ENCODE measurements around the gene IQSEC3.

Gene IQSEC3

DNA sequence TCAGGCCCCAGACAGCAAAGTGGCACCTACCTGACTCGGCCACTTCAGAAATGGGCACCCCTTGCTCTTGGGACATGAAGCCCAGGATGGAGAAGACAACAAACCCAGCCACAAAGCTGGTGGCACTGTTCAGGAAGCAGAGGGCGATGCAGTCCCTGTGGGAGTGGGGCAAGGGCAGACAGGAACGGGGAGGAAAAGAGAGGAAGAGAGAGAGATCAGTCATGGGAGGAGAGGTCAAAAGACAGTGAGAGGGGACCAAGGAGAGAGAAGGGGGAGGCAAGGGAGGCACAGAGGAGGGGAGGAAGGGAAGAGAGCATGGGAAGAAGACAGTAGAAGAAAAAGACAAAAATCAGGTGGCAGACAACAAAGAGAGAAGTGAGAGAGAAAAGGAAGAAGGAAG lies 130.8 kb downstream of the IQSEC3 start:
- no peak for DNase-seq (ENCODE audit: low read depth, low spot score)

DNA sequence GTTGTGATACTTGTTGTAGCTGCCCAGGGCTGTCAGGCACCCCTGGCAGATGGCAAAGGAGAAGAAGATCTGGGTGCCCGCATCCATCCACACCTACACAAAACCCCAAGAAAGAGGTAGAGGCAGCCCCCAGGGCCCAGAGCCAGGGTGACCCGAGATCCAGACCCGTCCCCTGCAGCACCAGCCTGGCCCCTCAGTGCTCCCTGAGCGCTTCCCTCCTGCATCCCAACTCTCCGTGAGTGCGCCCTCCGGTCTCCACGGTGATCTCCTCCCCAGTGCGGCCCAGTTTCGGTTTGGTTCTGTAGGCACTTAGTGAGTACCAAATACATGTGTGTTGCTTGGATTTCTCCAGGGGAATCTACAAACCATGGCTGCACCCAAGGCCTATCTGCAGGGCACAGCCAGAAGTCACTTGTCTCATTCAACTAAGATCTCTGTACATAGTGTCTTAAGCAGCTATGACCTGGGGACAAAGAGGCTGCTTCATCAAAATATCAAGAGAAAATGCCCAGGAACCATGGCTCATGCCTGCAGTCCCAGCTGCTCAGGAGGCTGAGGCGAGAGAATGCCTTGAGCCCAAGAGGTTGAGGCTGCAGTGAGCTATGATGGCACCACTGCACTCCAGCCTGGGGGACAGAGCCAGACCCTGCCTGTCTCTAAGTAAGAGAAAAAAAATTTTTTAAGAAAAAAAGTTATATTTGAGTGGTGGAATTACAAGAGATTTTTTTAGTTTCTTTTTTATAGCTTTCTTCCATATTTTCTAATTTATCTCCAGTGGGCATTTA lies 131.5 kb downstream of the IQSEC3 start:
- DNase-seq (ENCODE audit: low read depth, low spot score) = no peak

DNA sequence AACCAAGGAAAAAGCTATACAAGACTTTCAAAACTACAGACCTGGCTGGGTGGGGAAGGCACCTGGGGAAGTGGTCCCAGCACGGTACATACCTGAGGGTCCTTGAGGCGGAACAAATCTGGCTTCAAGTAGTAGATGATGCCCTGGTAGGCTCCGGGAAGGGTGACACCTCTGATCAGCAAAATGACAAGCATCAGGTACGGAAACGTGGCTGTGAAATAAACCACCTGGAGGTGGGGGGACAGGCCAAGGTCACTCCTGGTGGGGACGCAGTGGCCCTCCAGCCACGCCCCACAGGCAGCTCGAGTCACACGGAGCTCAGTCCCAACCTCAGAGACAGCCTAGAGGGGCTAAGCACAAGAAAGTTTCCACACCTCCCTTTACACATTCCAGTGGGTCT lies 132.1 kb downstream of the IQSEC3 start:
- no peak for DNase-seq (ENCODE audit: low read depth, low spot score)

DNA sequence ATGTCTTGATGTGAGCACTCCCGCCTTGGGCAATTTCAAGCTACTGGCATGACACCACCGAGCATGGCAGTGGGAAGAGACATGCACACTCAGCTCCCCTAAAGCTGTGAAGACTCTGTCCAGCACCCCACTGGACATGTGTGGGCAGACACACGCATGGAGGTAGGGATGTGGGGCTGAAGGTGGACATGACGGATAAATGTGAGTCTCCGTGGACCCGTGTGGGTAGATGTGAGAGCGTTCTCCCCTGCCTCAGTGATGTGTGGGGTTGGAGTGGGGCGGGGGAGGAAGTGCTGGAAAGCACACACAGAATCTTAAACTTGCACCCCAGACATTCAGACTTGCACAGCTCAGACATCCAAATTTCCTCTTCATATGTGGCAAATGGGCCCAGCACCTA lies 134.8 kb downstream of the IQSEC3 start:
- no peak for DNase-seq (ENCODE audit: low read depth, low spot score)

DNA sequence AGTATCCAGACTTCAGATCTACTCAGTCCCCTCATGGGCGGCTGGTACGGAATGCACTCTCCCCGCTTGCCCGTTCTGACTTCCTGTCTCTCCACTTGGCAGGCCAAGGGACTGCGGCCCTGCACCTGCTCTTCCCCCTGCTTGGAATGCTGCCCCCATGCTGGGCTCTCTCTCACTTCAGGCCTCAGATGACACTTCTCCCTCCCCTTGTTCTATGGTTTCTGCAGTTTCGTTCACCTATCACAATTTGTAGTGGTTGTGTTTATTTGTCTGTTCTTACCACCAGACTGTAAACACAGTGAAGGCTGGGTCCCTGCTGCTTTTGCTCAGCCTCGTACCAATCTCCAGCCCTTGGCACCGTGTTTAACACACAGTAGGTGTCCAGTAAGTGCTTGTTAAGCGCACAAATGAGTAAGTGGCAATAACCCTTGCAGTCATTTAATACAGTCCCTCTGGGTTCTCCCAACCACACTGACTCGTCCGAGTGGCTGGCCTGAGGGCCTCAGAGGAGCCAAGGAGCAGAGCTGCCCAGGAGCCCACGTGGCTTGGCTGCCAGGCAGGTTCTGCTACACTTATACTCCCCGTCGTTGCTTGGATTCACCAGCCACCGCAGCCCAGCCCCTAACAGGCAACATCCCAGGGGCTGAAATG lies 135.6 kb downstream of the IQSEC3 start:
- DNase-seq (ENCODE audit: low read depth, low spot score) = no peak

DNA sequence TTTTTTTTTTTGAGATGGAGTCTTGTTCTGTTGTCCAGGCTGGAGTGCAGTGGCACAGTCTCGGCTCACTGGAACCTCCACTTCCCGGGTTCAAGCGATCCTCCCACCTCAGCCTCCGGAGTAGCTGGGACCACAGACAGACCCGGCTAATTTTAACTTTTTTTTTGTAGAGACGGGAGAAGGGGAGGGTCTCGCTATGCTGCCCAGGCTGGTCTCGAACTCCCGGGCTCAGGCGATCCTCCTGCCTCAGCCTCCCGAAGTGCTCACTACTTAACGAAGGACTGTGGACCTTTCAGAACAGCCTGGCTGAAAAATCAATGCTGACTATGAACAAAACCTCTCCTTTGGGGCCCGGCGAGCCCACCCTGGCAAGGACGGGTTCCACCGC lies 136.5 kb downstream of the IQSEC3 start:
- no peak for DNase-seq (ENCODE audit: low read depth, low spot score)

DNA sequence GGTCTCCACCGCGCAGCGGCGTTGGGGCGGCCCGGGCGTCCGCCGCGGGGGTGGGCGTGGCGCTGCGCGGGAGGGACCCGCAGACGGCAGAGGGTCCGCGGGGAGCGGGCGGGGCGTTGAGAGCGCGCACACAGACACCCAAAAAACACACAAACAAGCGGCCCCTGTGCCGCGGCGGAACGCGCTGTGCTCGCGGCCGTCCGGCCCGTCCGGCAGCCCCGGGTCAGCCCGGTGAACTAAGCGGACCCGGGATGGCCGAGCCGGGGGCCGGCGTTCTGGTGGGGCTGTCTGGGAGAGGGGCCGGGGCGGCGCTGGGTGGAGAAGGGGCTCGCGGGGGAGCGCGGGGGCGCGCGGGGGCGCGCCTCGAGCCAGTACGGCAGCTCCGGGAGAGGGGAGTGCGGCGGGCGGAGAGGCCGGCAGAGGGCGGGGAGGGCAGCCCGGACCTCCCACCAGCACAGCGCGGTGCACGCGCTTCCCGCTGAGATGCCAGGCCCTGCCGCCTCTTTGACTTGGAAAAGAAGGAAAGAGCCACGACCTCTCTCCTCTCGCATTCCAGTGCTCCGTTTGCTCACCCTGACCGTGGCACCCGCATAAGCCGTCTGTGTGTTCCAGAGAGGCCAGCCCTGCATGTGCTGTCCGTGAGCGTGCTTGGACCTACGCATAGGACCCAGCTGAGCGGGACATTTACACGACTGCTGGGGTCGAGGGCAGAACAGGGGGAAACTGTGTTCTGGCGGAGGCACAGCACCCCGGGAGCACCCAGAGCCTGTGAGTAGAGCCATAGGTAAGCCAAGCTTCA lies 137.1 kb downstream of the IQSEC3 start:
- DNase-seq (ENCODE audit: low read depth, low spot score) = no peak

DNA sequence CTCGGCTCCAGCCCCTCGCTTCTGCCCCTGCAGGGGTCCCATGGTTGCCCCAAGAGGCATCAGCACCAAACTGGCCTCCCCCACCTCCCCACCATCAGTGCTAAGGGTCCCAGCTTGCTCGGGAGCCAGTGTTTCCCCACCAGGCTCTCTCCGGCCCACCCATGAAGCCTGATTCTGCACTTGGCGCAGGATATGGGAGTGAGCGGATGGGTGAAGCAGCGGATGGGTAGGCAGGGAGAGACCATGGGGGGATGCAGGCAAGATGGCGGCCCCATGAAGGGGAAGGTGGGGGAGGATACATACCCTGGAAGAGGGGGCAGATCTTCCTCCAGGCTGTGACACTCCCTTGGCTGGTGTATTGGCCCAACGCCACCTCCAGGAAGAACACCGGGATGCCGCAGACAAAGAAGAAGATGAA lies 137.7 kb downstream of the IQSEC3 start:
- no peak for DNase-seq (ENCODE audit: low read depth, low spot score)

DNA sequence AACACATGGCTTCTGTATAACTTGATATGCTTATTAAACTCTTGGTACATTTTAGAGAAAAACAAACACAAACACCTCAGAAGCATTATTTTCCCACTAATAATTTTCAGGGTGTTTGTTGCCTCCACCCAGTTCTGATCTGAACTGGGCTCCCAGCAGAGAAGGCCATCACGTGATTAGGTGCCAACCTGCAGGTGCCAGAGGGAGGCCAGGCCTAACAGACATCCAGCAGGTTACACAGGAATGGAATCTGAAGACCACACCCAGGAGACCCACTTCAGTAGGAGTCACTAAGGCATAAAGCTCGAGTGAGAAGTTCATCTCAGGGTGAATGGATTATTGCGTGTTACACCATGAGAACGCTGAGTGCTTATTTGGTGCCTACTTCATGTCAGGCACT lies 138.5 kb downstream of the IQSEC3 start:
- DNase-seq (ENCODE audit: low read depth, low spot score) = no peak

DNA sequence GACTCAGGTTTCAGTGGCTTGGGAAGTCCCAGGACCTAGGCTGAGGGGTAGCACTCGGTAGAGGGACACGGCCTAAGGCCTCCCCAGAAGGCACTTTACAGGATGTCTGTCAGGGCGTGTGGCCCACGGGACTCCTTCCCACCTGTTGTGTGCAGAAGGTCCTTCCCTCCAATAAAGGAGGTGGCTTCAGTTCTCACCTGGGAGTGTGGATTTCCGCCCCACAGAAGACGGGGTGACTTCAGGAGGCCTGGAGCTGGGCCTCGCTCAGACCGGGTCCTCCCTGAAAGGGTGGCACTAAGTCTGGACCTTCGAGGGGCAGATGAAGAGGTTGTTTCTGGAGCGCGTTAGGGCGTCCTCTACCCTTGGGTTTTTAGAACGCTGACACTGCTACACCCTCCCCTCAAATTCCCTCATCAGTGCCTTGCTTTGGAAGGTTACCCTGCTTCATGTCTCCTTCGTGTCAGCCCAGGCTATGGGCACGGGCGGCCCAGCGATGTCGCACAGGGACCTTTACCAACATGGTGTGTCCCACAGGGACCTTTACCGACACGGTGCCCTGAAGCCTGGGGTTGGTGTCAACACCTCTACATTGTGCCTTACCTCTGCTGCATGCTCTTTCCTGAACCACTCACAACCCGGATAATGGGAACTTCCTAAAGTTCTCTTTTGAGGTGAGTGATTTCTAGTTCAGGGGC lies 140.3 kb downstream of the IQSEC3 start:
- DNase-seq (ENCODE audit: low read depth, low spot score) = no peak

DNA sequence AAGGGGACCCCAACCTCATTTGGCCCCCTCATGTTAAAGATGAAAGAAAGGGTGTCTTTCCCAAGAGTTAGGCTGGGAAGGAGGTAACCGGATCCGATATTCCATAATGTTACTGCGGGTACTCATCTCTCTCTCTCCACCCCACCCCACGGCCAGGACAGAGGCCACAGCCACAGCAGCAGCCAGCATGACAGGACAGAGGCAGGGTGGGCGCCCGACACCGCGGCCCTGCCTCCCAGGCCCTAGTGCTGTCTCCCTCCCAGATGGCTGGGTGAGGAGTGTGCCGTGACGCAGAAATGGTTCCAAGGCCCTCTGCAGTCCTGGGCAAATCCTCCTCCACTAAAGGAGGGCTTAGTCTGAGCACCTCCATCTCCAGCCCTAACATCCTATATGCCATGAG lies 141.2 kb downstream of the IQSEC3 start:
- no peak for DNase-seq (ENCODE audit: low read depth, low spot score)

DNA sequence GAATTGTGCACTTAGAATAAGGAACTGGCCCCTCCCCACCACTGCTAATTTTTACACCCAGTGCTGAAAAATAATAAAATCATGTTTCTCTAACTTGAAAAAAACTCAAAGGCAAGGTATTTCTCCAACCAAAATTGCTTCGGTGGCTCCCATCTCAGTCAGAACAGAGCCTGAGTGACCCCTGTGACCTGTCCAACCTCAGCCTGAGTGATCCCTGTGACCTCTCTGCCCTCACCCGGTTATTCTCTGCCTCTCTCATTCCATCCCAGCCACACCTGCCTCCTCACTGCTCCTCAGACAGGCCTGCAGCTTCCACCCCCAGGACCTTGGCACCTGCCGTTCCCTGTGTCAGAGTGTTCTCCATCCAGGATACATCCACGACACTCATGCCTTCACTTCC lies 142.2 kb downstream of the IQSEC3 start:
- no peak for DNase-seq (ENCODE audit: low read depth, low spot score)

DNA sequence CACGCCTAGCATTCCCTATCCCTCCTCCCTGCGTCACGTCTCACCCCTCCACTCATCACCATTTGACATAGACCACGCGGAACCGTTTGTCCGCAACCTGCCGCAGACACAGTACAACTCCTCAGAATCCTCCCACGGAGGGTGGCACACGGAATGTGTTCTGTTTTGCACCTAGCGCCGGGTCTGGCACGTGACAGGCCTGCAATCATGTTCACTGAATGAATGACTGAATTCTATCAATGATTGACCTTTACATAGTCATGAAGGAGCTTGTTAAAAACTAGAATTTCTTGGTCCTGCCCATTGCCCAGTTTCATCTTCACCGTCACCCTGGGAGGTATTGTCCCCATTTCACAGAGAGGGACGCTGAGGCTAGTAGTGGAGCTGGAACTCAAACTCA lies 142.7 kb downstream of the IQSEC3 start:
- no peak for DNase-seq (ENCODE audit: low read depth, low spot score)

DNA sequence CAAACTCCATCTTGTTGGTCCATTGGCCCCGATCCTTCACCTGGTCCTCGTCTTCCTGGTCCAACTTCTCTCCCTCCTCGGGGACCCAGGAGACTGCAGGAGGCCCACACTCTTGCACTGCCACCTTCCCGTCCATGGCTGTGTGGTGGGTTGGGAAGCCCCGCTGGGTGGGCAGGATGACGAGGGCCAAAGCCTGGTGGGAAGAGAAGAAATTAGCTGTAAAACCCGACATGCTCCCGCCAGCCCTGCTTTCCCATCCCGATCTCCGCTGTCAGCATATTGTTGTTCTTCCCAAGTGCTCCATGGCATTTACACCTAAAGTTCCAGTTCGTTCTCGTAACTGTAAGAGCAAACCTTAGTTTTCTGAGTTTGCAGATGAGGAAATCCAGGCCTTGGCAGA lies 143.3 kb downstream of the IQSEC3 start:
- no peak for DNase-seq (ENCODE audit: low read depth, low spot score)

DNA sequence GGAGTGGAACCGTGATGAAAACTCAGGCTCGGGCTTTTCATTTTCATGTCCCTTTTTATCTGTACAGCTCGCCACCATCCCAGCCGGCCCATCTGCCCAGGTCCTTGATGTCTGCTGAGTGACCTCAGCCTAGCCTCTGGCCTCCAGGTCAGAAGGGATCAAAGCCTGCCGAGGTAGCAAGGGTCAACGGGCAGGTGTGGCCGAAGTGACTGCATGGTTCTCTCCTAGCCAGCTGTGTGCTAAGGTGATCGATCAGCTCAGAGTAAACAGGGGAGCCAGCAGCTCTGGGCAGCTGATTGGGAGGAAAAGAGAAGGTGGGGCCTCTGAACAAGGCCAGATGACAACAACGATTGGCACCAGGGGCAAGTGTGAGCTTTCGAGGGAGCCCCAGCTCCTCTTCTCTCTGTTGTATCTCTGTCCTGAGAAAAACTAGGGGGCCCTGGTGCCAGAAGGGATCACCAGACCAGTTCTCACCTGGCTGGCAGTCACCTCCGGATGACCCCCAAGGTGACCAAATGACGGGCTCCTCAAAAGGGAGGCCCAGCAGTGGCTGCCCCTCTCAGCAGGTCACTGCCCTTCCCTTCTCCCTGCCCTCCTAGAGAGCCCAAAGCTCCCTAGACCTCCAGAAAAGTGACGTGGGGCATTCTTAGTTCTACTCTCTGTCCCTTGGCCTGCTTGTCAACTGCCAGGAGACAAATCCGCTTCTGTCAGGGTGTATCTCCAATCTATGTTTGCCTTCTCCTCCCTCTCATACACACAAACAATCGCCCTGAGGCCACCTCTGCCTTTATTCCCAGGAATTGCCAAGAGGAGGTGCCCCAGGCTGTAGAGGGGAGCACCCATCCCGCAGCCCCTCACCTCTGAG lies 143.9 kb downstream of the IQSEC3 start:
- DNase-seq (ENCODE audit: low read depth, low spot score) = no peak

DNA sequence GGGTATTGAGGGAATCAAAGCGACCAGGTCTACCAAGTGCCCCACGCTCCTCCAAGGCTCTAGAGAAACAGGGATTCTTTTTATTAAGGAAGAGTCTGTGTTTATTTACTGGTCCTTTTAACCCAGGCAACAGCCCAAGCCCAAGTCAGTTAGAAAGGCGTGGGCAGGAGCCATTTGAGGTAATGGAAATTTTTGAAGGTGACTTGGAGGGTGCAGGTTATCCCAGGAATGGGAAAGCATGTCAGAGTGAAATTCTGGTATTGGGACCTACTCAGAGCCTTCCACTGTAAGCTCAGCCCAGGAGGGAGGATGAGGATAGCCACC lies 144.5 kb downstream of the IQSEC3 start:
- DNase-seq (ENCODE audit: low read depth, low spot score) = no peak

DNA sequence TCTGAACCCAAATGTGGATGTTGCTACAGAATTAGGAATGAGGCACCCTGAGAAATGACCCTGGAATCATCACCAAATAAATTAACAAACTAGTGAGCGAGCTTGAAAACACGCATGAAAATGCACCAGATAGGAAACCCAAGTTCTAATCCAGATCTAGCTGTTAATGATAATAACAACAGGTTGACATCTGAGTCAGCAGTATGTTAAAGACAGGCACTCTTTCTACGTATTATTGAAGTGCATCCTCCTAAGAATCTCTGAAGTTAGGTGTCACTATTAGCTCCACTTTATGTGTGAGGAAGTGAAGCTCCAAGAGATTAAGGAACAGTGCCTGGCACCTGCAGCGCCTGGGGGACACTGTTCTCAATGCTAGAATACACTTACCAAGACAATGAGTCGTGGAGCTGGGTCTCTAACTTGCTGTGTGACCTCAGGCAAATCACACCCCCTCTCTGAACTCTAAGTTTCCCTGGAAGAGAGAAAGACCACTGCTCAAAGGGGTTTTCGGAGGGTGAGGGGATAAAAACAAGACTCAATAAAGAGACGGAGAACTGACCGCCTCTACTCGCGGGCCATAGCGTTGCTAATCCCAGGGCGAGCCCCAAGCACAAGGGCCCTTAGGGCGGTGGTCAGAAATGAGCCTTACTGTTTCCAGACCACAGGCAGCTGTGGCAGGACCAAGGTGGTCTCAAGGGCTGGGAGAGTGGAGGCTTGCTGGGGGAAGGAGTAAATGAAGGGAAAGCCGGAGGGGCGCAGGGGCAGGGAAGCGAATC lies 145.3 kb downstream of the IQSEC3 start:
- DNase-seq (ENCODE audit: low read depth, low spot score) = no peak

DNA sequence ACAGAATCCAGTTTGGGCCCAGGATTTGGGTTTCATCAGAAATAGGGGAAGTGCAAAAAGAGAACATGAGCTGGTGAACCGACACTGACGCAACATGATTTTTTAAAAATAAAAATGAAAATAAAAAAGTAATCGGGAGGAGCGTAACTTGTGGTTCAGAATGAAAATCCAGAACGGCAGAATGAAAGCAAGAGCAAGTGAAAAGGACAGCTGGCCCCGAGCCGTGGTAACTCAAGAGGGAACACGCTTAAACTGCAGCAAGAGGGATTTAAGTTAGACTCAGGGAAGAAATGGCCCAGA lies 145.8 kb downstream of the IQSEC3 start:
- no peak for DNase-seq (ENCODE audit: low read depth, low spot score)

DNA sequence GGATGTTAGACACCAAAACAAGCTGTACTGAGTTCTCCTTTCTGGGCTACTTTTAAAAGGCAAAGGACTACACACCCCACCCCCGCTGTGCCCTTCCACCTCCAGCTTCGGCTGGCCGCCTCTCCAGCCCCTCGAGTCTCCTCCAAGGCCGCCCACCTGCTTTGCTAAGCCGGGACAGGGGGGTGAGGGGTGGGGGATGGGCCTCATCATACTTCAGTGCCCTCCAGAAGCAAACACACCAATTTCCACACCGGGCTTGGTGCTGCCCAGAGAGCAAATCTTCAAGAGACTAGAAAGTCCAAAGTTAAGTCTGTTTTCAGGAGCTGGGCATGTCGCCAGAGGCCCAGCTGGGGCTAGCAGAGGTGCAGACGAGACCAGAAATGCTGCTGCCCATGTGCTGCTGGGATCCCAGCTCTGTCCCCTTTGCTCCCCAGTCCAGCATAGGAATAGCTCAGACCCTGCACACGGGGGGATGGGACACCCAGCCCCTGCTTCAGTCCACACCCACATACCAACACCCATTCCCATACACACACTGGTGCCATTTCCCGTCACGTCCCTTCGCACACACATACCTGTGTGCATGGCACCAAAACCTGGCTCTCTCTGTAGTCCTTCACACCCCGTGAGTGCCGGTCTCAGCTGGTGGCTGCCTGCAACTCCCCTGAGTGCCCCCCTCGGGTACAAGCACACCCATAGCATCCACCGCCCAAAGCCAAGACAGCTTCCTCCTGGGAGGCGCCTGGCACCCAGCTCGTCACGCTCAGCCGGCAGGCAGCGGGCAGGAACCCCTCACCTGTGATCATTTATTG lies 146.4 kb downstream of the IQSEC3 start:
- no peak for DNase-seq (ENCODE audit: low read depth, low spot score)

DNA sequence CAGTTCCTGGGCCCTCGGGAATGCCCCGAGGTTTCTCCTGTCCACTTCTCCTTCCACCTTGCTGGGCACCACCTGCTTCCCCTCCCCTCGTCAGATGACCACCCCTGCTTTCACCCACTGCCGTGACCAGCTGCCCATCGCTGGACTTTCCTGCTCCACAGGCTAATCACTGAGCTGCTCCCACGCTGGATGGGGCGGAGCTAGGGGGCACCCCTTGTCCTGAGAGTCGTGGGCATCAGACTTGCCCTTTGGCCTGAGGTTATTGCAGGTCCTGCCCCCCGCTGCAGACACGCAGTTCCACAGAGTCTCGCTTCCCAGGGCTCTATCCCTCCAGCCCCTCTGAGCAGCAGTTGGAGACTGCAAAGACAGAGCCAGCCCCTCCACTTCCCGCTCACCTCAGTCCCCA lies 147.0 kb downstream of the IQSEC3 start:
- no peak for DNase-seq (ENCODE audit: low read depth, low spot score)
